ENCODE data around the gene SENP3. TPM values are rescaled to one million over a fixed set of nuclear protein-coding genes. Genes with fewer than 3 reads are reported as not detected.

Gene SENP3
- total and polyA plus RNA-seq, 2 of the 13 experiments (the other 11 are each of a cell fraction or from before 2014, with no cell fraction given): 55.8 to 75.4 TPM

DNA sequence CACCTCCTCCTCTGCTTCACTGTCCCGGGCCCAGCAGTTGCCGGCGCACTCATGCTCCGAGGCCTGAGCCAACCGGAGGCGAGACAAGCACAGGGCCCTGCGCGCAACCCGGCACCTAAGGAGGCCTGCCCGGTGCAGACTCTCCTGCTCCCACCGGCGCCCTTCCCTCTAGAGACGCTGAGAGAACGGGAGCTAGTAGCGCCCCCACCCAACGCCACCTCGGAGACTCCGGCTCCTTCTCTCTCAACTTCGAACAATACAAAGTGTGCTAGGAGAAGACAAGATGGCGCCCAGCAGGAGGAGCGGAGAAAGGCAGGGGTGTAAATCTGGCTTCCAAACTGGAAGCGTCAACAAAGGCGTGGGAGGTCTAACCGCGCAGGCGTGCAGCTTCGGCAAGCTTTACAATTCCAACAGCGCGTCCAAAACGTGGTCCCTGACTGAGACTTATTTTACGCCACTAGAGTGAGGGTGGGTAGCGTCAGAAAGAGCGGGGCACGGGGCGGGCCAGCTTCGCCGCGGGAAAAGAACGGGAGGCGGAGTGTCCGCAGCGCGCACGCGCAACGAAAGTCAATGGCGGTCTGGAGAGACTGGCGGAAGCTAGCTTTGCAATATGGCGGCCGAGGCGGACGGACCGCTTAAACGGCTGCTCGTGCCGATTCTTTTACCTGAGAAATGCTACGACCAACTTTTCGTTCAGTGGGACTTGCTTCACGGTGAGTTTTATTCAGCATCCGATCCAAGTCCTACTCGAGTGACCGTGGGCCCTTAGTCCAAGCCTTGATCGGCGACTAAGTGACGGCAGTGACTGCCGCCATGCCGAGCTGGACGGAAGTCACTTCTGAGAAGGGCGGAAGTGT, 21.8 kb downstream of the SENP3 start, which contains the start of gene MPDU1 (continued):
- TF ChIP-seq KIAA2018 (CRISPR knock-in tag; IDR thresholded peaks at IDR 0.05; ENCODE audit: borderline replicate concordance): no peak
- TF ChIP-seq SCMH1 (CRISPR knock-in tag; IDR thresholded peaks at IDR 0.05; ENCODE audit: borderline replicate concordance): no peak
- no peak for TF ChIP-seq KDM6A (CRISPR knock-in tag; IDR thresholded peaks at IDR 0.05; ENCODE audit: low read depth)
- no peak for TF ChIP-seq ZKSCAN5 (CRISPR knock-in tag; IDR thresholded peaks at IDR 0.05)
- TF ChIP-seq DR1 (CRISPR knock-in tag; IDR thresholded peaks at IDR 0.05): peak; percentile 60
- peak; percentile 75 for TF ChIP-seq TBX2 (CRISPR knock-in tag; IDR thresholded peaks at IDR 0.05; ENCODE audit: borderline replicate concordance)
- TF ChIP-seq ZNF766 (CRISPR knock-in tag; IDR thresholded peaks at IDR 0.05; ENCODE audit: borderline replicate concordance): peak; percentile 71; the same call in 1 of the 2 replicates
- TF ChIP-seq ZFP62 (CRISPR knock-in tag; IDR thresholded peaks at IDR 0.05): no peak
- TF ChIP-seq ZNF75D (CRISPR knock-in tag; IDR thresholded peaks at IDR 0.05; ENCODE audit: borderline replicate concordance): no peak
- TF ChIP-seq, protein P1, sequence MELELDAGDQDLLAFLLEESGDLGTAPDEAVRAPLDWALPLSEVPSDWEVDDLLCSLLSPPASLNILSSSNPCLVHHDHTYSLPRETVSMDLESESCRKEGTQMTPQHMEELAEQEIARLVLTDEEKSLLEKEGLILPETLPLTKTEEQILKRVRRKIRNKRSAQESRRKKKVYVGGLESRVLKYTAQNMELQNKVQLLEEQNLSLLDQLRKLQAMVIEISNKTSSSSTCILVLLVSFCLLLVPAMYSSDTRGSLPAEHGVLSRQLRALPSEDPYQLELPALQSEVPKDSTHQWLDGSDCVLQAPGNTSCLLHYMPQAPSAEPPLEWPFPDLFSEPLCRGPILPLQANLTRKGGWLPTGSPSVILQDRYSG (CRISPR knock-in tag; IDR thresholded peaks at IDR 0.05): peak; percentile 75; the same call in 1 of the 2 replicates
